Measurements from ENCODE around the gene USO1.
"Not testable (repeated sequence)": the region's sequence is repeated elsewhere in the genome, so short reads cannot be mapped to it uniquely, and the experiment has no call there.

GRCh38 chr4:75806035-75806434, 81.7 kb downstream of the USO1 start:
- TF ChIP-seq POLR2A (IDR thresholded peaks at IDR 0.05; ENCODE audit: low read length); GATA1 (IDR thresholded peaks at IDR 0.05; ENCODE audit: low read depth, low read length): not testable (repeated sequence)
